ENCODE results near the gene KAT2A. TPM values are rescaled to one million over a fixed set of nuclear protein-coding genes. Genes with fewer than 3 reads are reported as not detected.
A peak's percentile ranks its signal among the peaks of the same experiment; 100 is the strongest.

The KAT2A gene
- polyA plus RNA-seq, 1 donor (not counting 4 experiments of a cell fraction or from before 2014, with no cell fraction given): 28.2 TPM

GRCh38 chr17:42071810-42072209 lies 49.4 kb downstream of the KAT2A start:
- Histone ChIP-seq H3K27ac (ENCODE audit: control insufficient read depth, insufficient read depth, low read length) (no peak overlapping the region), H3K9me1 (ENCODE audit: control insufficient read depth, extremely low read depth, insufficient read depth, low read length) (no peaks in the 10 kb centered on the region), H3K4me3 (ENCODE audit: control insufficient read depth in 2 of 3, extremely low read depth in 1 of 3, insufficient read depth in 2 of 3, low read depth in 1 of 3, low read length in 3 of 3) (no peak overlapping the region), H2AFZ (ENCODE audit: control insufficient read depth, low read length) (no peak overlapping the region), H3K9ac (ENCODE audit: control insufficient read depth, extremely low read depth, insufficient read depth, low read length) (no peak overlapping the region), H3K4me2 (ENCODE audit: control insufficient read depth, extremely low read depth, insufficient read depth, low read depth, low read length) (no peak overlapping the region), H3K4me1 (ENCODE audit: control insufficient read depth, extremely low read depth, insufficient read depth, low read length) (peaks cover 5% of the 10 kb centered on the region), H3K79me2 (ENCODE audit: control insufficient read depth, insufficient read depth, low read length) (no peaks in the 10 kb centered on the region), H3K9me3 (ENCODE audit: control insufficient read depth, low read depth, low read length) (no peaks in the 10 kb centered on the region), H4K20me1 (ENCODE audit: control insufficient read depth, extremely low read depth, insufficient read depth, low read length) (no peaks in the 10 kb centered on the region), H3K27me3 (ENCODE audit: control insufficient read depth, extremely low read depth, insufficient read depth, low read length) (peaks cover 36% of the 10 kb centered on the region), H3K36me3 (ENCODE audit: control insufficient read depth in 2 of 2, extremely low read depth in 1 of 2, insufficient read depth in 2 of 2, low read length in 2 of 2) (no peaks in the 10 kb centered on the region)
- DNase-seq (ENCODE audit: low read depth, low spot score) (no peak), FAIRE-seq (no peak)
- dilution Hi-C loops (cut with MboI; ENCODE audit: extremely low pct_ligation_motif_present, low sequenced_read_pairs): no loop called here
- TF ChIP-seq CTCF (optimal IDR thresholded peaks at IDR 0.05 in 1 of 3, IDR thresholded peaks at IDR 0.05 in 1 of 3, conservative IDR thresholded peaks at IDR 0.05 in 1 of 3; ENCODE audit: extremely low read depth in 1 of 3, insufficient read depth in 2 of 3, low read length in 3 of 3) (no peak), EZH2 (IDR thresholded peaks at IDR 0.05; ENCODE audit: low read length) (peak; percentile 50)

GRCh38 chr17:42068979-42069378 lies 52.2 kb downstream of the KAT2A start:
- Histone ChIP-seq H3K4me3 (ENCODE audit: control insufficient read depth in 2 of 3, extremely low read depth in 1 of 3, insufficient read depth in 2 of 3, low read depth in 1 of 3, low read length in 3 of 3) (no peak overlapping the region), H3K27ac (ENCODE audit: control insufficient read depth, insufficient read depth, low read length) (no peak overlapping the region), H3K9ac (ENCODE audit: control insufficient read depth, extremely low read depth, insufficient read depth, low read length) (no peak overlapping the region), H3K9me1 (ENCODE audit: control insufficient read depth, extremely low read depth, insufficient read depth, low read length) (no peaks in the 10 kb centered on the region), H3K4me2 (ENCODE audit: control insufficient read depth, extremely low read depth, insufficient read depth, low read depth, low read length) (no peak overlapping the region), H3K4me1 (ENCODE audit: control insufficient read depth, extremely low read depth, insufficient read depth, low read length) (peaks cover 5% of the 10 kb centered on the region), H3K27me3 (ENCODE audit: control insufficient read depth, extremely low read depth, insufficient read depth, low read length) (peaks cover 36% of the 10 kb centered on the region), H3K36me3 (ENCODE audit: control insufficient read depth in 2 of 2, extremely low read depth in 1 of 2, insufficient read depth in 2 of 2, low read length in 2 of 2) (no peaks in the 10 kb centered on the region), H3K79me2 (ENCODE audit: control insufficient read depth, insufficient read depth, low read length) (no peaks in the 10 kb centered on the region), H2AFZ (ENCODE audit: control insufficient read depth, low read length) (no peak overlapping the region), H4K20me1 (ENCODE audit: control insufficient read depth, extremely low read depth, insufficient read depth, low read length) (no peaks in the 10 kb centered on the region), H3K9me3 (ENCODE audit: control insufficient read depth, low read depth, low read length) (no peaks in the 10 kb centered on the region)
- no peak for FAIRE-seq
- TF ChIP-seq CTCF (optimal IDR thresholded peaks at IDR 0.05 in 1 of 3, IDR thresholded peaks at IDR 0.05 in 1 of 3, conservative IDR thresholded peaks at IDR 0.05 in 1 of 3; ENCODE audit: extremely low read depth in 1 of 3, insufficient read depth in 2 of 3, low read length in 3 of 3): no peak
- TF ChIP-seq EZH2 (IDR thresholded peaks at IDR 0.05; ENCODE audit: low read length): no peak
- DNase-seq (ENCODE audit: low read depth, low spot score): no peak
- dilution Hi-C loops (cut with MboI; ENCODE audit: extremely low pct_ligation_motif_present, low sequenced_read_pairs): no loop called here

Data from keratinocyte (primary cell).